ENCODE data around the gene ACSS1. TPM values are rescaled to one million over a fixed set of nuclear protein-coding genes. Genes with fewer than 3 reads are reported as not detected.

The ACSS1 gene
- total and polyA plus RNA-seq, 8 donors = 7.0 to 135 (median 35.8) TPM

GRCh38 chr20:25021336-25021735 lies 36.6 kb downstream of the ACSS1 start:
- intact Hi-C loops (cut with DNase I; ENCODE audit: low total_unique reads) = no loop called here
- peak overlapping the region in 3 of 5 donors; percentile 33 to 81 (median 69) for H3K27ac ChIP-seq
- no peaks in the 10 kb centered on the region for H3K9me3 ChIP-seq
- H3K36me3 ChIP-seq = peaks cover 12 to 66% (median 50%) of the 10 kb centered on the region in 4 donors
- no peak for TF ChIP-seq EP300 (IDR thresholded peaks at IDR 0.05)
- no peak for TF ChIP-seq POLR2AphosphoS5 (IDR thresholded peaks at IDR 0.05)
- TF ChIP-seq POLR2A (IDR thresholded peaks at IDR 0.05) = no peak
- TF ChIP-seq, protein P1, sequence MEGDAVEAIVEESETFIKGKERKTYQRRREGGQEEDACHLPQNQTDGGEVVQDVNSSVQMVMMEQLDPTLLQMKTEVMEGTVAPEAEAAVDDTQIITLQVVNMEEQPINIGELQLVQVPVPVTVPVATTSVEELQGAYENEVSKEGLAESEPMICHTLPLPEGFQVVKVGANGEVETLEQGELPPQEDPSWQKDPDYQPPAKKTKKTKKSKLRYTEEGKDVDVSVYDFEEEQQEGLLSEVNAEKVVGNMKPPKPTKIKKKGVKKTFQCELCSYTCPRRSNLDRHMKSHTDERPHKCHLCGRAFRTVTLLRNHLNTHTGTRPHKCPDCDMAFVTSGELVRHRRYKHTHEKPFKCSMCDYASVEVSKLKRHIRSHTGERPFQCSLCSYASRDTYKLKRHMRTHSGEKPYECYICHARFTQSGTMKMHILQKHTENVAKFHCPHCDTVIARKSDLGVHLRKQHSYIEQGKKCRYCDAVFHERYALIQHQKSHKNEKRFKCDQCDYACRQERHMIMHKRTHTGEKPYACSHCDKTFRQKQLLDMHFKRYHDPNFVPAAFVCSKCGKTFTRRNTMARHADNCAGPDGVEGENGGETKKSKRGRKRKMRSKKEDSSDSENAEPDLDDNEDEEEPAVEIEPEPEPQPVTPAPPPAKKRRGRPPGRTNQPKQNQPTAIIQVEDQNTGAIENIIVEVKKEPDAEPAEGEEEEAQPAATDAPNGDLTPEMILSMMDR (IDR thresholded peaks at IDR 0.05) = no peak
- peak in 1 of 2 donors; percentile 16 for DNase-seq
- H3K4me3 ChIP-seq = no peak overlapping the region
- peaks cover 38 to 84% (median 78%) of the 10 kb centered on the region in 4 donors for H3K4me1 ChIP-seq
- no peaks in the 10 kb centered on the region for H3K27me3 ChIP-seq
- WGBS, 5 donors = 83 to 96% (median 94%) methylated on average over 2 to 6 of the region's 6 CpGs

- 55 to 82% (median 63%) methylated on average over 5 to 6 of the region's 6 CpGs for WGBS, 5 donors
- TF ChIP-seq EP300 (IDR thresholded peaks at IDR 0.05) (no peak), POLR2AphosphoS5 (IDR thresholded peaks at IDR 0.05) (no peak), POLR2A (IDR thresholded peaks at IDR 0.05) (no peak)
- TF ChIP-seq, protein P1 (IDR thresholded peaks at IDR 0.05) = no peak
- Histone ChIP-seq H3K9me3 (no peaks in the 10 kb centered on the region), H3K27ac (peak overlapping the region in 3 of 5 donors; percentile 33 to 81 (median 69)), H3K4me3 (no peak overlapping the region), H3K27me3 (no peaks in the 10 kb centered on the region), H3K4me1 (peaks cover 39 to 85% (median 78%) of the 10 kb centered on the region in 4 donors), H3K36me3 (peaks cover 12 to 69% (median 49%) of the 10 kb centered on the region in 4 donors)
- peak in 1 of 2 donors; percentile 66 for DNase-seq
- intact Hi-C loops (cut with DNase I; ENCODE audit: low total_unique reads) = no loop called here
These were observed 37.0 kb downstream of the ACSS1 start for GRCh38 chr20:25020901-25021301.

DNA sequence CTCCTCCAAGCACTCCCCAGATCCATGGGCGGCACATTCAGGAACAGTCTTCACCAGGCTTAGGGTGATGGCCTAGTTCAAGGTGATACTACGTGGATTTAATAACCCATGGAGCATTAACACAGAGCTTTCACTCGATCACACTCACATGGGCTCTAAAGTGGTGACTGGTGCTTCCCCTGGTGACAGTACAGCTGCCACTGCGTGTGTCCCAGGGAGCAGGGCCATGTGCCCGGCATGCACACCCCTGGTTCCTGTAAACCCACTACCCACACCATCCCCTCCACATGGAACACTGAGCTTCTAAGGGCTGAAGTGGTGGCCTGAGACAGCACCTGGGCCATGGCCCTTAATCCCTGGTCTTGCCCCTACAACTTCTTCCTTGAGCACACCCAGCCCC lies 37.6 kb downstream of the ACSS1 start:
- DNase-seq = no peak
- no peak overlapping the region for H3K4me3 ChIP-seq
- intact Hi-C loops (cut with DNase I; ENCODE audit: low total_unique reads) = no loop called here
- H3K27ac ChIP-seq = peak overlapping the region; percentile 35 to 81 (median 69)
- H3K27me3 ChIP-seq = no peaks in the 10 kb centered on the region
- no peaks in the 10 kb centered on the region for H3K9me3 ChIP-seq
- H3K36me3 ChIP-seq = peaks cover 12 to 73% (median 52%) of the 10 kb centered on the region in 4 donors
- 84 to 96% (median 93%) methylated on average over 4 to 5 of the region's 5 CpGs for WGBS, 5 donors
- TF ChIP-seq POLR2A (IDR thresholded peaks at IDR 0.05) (no peak), POLR2AphosphoS5 (IDR thresholded peaks at IDR 0.05) (no peak), EP300 (IDR thresholded peaks at IDR 0.05) (no peak)
- TF ChIP-seq, protein P1 (IDR thresholded peaks at IDR 0.05) = no peak
- H3K4me1 ChIP-seq = peaks cover 39 to 87% (median 75%) of the 10 kb centered on the region in 4 donors

- H3K36me3 ChIP-seq = peaks cover 18 to 79% (median 55%) of the 10 kb centered on the region in 4 donors
- H3K9me3 ChIP-seq = no peaks in the 10 kb centered on the region
- no peak overlapping the region for H3K4me3 ChIP-seq
- WGBS, 5 donors = 51 to 61% (median 56%) methylated on average over 11 to 16 of the region's 16 CpGs
- TF ChIP-seq POLR2A (IDR thresholded peaks at IDR 0.05) (no peak), POLR2AphosphoS5 (IDR thresholded peaks at IDR 0.05) (no peak), EP300 (IDR thresholded peaks at IDR 0.05) (no peak)
- TF ChIP-seq, protein P1 (IDR thresholded peaks at IDR 0.05) = no peak
- H3K4me1 ChIP-seq = peaks cover 39 to 87% (median 72%) of the 10 kb centered on the region in 4 donors
- intact Hi-C loops (cut with DNase I; ENCODE audit: low total_unique reads) = no loop called here
- H3K27me3 ChIP-seq = no peaks in the 10 kb centered on the region
- DNase-seq = peak in 1 of 2 donors; percentile 74
- H3K27ac ChIP-seq = peak overlapping the region; percentile 69 to 81 (median 75)
These were observed 38.4 kb downstream of the ACSS1 start for GRCh38 chr20:25019381-25020155.

Data from stomach (tissue), 9 donors.